Measurements from ENCODE around the gene TNFRSF18. TPM values are rescaled to one million over a fixed set of nuclear protein-coding genes. Genes with fewer than 3 reads are reported as not detected.
A peak's percentile ranks its signal among the peaks of the same experiment; 100 is the strongest.

TNFRSF18 gene
- total RNA-seq, 1 donor, result not detected

DNA sequence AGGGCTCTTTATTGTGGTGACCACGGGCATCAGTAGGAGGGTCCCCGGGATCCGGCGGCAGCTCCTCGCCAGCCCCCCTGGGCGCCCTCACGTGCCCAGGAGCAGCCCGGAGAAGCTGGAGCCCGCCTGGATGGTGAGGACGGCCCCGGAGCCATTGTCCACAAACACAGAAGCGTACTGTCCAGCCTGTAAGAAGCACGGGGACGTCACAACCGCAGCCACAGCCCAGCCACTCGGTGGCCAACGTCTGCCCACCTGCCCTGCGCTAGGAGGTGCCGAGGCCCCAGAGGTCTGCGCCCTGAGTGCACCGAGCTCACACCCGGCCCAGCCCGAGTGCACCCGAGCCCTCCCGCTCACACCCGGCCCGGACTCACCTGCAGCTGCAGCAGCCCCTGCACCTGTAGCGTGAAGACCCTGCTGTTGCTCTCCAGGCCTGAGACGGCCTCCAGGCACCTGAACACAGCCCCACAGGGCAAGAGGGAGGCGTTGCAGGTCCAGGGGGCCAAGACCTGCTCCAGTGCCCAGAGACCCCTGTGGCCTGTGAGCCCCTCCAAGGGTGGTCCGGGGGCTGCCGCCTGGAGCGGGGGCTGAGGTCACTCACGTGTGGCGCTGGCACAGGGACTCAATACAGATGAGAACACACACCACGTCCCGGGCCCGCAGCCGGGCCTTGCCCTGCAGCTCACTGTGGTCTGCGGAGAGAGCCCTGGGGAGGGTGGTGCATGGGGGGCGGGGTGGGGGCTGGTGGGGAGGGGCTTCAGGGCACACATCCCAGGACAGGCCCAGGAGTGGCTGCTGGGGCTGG, 36.3 kb upstream of the TNFRSF18 start:
- Histone ChIP-seq H4K20me1 (ENCODE audit: insufficient read depth, low read length) (peaks cover 6% of the 10 kb centered on the region), H3K4me3 (ENCODE audit: insufficient read depth, low read length) (no peak overlapping the region), H3K4me2 (ENCODE audit: insufficient read depth, low read length) (no peak overlapping the region), H3K36me3 (ENCODE audit: insufficient read depth, low read length) (no peaks in the 10 kb centered on the region), H3K27ac (ENCODE audit: low read depth, low read length) (no peak overlapping the region), H2AFZ (ENCODE audit: low read length) (no peak overlapping the region), H3K9me3 (ENCODE audit: low read depth, low read length) (no peaks in the 10 kb centered on the region), H3K4me1 (ENCODE audit: insufficient read depth, low read length) (no peaks in the 10 kb centered on the region), H3K27me3 (ENCODE audit: insufficient read depth, low read length) (peaks cover 19% of the 10 kb centered on the region), H3K79me2 (ENCODE audit: insufficient read depth, low read length) (no peaks in the 10 kb centered on the region)
- no peak for TF ChIP-seq CTCF (IDR thresholded peaks at IDR 0.05; ENCODE audit: extremely low read depth, low read depth, low read length)
- DNase-seq (ENCODE audit: insufficient read length, low spot score, missing footprints), result no peak

DNA sequence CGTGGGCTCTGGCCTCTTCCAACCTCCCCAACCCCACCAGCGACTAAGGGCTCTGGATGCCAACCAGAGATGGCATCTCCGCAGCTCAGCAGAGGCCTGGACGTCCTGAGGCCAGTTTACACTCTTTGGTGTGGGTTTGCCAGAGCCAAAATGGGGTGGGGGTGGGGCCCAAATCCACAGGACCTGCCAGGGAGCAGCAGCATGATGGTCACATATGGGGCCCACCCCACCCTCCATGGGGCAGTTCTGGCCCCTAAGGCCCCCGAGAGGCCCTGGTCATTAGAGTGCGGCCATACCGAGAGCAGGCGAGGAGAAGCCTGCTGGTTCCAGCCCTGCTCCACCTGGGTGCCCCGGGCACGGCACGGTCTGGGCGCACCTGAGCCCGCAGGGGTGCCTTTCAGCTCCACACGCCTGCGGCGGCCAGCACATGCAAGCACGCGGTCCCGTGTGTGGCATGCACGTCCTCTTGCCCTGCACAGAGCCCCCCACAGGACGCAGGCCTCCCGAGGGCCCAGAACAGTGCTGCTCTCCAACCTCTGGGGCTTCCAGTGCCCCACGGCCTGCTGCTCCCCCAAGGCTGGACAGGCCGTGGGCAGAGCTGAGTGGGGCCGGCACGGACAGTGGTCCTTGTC, 35.3 kb upstream of the TNFRSF18 start:
- Histone ChIP-seq H3K4me3 (ENCODE audit: insufficient read depth, low read length) (no peak overlapping the region), H3K4me1 (ENCODE audit: insufficient read depth, low read length) (no peaks in the 10 kb centered on the region), H3K4me2 (ENCODE audit: insufficient read depth, low read length) (no peak overlapping the region), H3K36me3 (ENCODE audit: insufficient read depth, low read length) (no peaks in the 10 kb centered on the region), H3K9me3 (ENCODE audit: low read depth, low read length) (no peaks in the 10 kb centered on the region), H3K27me3 (ENCODE audit: insufficient read depth, low read length) (peaks cover 25% of the 10 kb centered on the region), H4K20me1 (ENCODE audit: insufficient read depth, low read length) (peaks cover 3% of the 10 kb centered on the region), H3K27ac (ENCODE audit: low read depth, low read length) (no peak overlapping the region), H2AFZ (ENCODE audit: low read length) (no peak overlapping the region), H3K79me2 (ENCODE audit: insufficient read depth, low read length) (no peaks in the 10 kb centered on the region)
- DNase-seq (ENCODE audit: insufficient read length, low spot score, missing footprints), result peak; percentile 92
- no peak for TF ChIP-seq CTCF (IDR thresholded peaks at IDR 0.05; ENCODE audit: extremely low read depth, low read depth, low read length)

DNA sequence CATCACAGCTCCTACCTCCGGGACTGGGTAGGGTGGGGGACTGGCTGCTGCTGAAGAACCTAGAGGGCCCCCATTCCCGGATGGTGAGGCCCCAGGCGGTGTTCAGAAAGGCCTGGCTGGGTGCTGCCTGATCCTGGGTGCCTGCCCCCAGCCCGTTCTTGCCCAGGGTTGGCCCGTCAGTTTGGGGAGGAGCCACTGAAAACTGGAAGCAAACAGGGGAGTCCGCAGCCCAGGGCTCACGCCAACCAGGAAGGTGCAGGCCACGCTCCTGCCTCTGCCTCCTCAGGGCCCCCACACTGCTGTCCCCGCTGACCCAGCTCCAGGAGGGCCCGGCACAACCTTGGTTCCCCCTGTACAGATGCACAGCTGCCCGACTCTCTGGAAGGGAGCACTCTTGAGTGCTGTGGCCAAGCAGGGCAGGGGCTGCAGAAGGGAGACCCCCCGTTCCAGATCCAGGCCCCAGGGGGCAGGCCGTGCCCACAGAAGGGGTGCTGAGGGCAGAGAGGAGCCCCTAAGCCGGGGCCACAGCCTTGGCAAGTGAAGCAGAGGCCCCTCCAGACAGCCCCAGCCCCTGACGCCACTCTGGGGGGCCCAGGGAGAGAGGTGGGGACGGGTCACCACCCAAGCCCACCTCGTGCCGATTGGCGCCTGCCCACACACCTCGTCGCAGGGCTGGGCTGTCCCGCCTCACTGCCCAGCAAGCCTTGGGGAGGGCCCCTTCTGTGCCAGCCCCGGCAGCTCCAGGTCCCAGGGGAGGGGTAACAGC, 34.6 kb upstream of the TNFRSF18 start:
- no peaks in the 10 kb centered on the region for H3K9me3 ChIP-seq (ENCODE audit: low read depth, low read length)
- H3K4me2 ChIP-seq (ENCODE audit: insufficient read depth, low read length), result no peak overlapping the region
- no peak for TF ChIP-seq CTCF (IDR thresholded peaks at IDR 0.05; ENCODE audit: extremely low read depth, low read depth, low read length)
- no peak overlapping the region for H2AFZ ChIP-seq (ENCODE audit: low read length)
- H3K4me1 ChIP-seq (ENCODE audit: insufficient read depth, low read length), result no peaks in the 10 kb centered on the region
- no peak overlapping the region for H3K27ac ChIP-seq (ENCODE audit: low read depth, low read length)
- H3K4me3 ChIP-seq (ENCODE audit: insufficient read depth, low read length), result no peak overlapping the region
- DNase-seq (ENCODE audit: insufficient read length, low spot score, missing footprints), result peak; percentile 95
- peaks cover 3% of the 10 kb centered on the region for H4K20me1 ChIP-seq (ENCODE audit: insufficient read depth, low read length)
- H3K36me3 ChIP-seq (ENCODE audit: insufficient read depth, low read length), result no peaks in the 10 kb centered on the region
- H3K79me2 ChIP-seq (ENCODE audit: insufficient read depth, low read length), result no peaks in the 10 kb centered on the region
- H3K27me3 ChIP-seq (ENCODE audit: insufficient read depth, low read length), result peaks cover 25% of the 10 kb centered on the region

DNA sequence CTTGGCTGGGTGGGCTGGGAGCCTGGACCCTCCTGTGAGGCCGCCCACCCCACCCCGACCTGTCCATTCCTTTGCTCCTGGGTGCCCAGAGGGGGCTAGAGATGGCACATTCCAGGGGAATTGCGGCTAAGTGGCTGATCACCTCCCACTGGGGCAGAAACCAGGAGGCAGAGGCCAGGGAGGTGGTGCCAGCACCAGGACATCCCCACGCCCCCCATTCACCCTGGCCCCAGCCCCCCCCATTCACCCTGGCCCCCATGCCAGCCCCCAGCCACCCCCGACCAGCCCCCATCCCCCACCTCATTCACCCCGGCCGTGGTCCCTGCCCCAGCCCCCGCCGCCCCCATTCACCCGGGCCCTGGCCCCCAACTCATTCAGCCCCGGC, 33.9 kb upstream of the TNFRSF18 start:
- H2AFZ ChIP-seq (ENCODE audit: low read length), result no peak overlapping the region
- H3K27ac ChIP-seq (ENCODE audit: low read depth, low read length), result no peak overlapping the region
- peaks cover 25% of the 10 kb centered on the region for H3K27me3 ChIP-seq (ENCODE audit: insufficient read depth, low read length)
- H3K4me2 ChIP-seq (ENCODE audit: insufficient read depth, low read length), result no peak overlapping the region
- DNase-seq (ENCODE audit: insufficient read length, low spot score, missing footprints), result peak; percentile 91
- peaks cover 5% of the 10 kb centered on the region for H4K20me1 ChIP-seq (ENCODE audit: insufficient read depth, low read length)
- no peak for TF ChIP-seq CTCF (IDR thresholded peaks at IDR 0.05; ENCODE audit: extremely low read depth, low read depth, low read length)
- H3K4me3 ChIP-seq (ENCODE audit: insufficient read depth, low read length), result no peak overlapping the region
- no peaks in the 10 kb centered on the region for H3K79me2 ChIP-seq (ENCODE audit: insufficient read depth, low read length)
- H3K4me1 ChIP-seq (ENCODE audit: insufficient read depth, low read length), result no peaks in the 10 kb centered on the region
- no peaks in the 10 kb centered on the region for H3K36me3 ChIP-seq (ENCODE audit: insufficient read depth, low read length)
- H3K9me3 ChIP-seq (ENCODE audit: low read depth, low read length), result no peaks in the 10 kb centered on the region
